IPS-18c (cell line): ENCODE data around the gene BATF.

Experiments
- H3K4me3 ChIP-seq: 2 replicates; pipeline ENCODE4 v1.7.0; 2013; ENCODE audit warnings: low read depth, mild to moderate bottlenecking, low read length, moderate library complexity; ENCODE audit not compliant: insufficient read depth
- H3K9me3 ChIP-seq: one replicate; pipeline ENCODE4 v1.6.1; 2013; ENCODE audit warnings: mild to moderate bottlenecking, low read length, moderate library complexity; ENCODE audit not compliant: control insufficient read depth, insufficient read depth

The BATF gene

DNA sequence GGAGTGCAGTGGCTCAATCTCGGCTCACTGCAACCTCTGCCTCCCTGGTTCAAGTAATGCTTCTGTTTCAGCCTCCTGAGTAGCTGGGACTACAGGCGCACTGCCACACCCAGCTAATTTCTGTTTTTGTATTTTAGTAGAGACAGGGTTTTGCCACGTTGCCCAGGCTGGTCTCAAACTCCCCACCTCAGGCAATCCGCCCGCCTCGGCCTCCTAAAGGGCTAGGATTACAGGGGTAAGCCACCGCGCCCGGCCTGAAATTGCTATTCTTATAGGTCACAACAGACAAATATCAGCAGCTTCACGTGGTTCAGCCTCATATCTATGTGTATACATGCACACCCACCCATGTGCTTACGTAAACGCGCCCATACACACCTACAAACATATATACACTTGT lies 23.6 kb downstream of the BATF start:
- no peaks in the 10 kb centered on the region for H3K9me3 ChIP-seq
- no peak overlapping the region for H3K4me3 ChIP-seq

DNA sequence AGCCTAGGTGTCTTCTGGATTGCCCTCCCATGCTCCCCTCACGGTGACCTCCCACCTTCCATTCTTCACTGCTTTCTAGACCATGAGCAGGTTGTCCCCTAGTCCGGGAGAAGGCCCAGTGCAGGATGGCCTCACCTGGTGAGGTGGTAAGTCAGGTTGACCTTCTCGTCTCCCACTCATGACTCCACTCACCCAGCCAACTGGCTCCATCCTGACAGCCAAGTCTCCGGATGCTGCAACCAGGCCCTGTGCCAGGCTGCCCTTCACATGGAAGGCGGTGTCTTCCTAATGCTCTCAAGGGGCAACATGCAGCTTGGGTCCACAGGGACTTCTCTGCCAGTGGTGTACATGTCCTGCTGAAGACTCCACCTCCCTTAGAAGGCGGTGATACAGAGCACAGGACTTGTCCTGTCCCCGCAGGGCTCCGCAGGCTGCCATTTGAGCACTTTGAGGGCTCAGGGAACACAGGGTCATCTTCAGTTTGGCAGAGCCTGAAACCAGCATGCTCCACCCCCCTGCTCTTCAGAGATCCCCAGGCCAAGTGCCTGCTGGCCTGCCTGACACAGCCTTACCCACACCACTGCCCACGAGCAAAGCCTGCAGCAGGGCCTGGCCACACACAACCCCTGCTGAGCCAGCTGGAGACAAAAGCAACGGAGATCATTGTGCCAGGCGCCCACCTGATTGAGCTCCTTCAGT lies 25.4 kb downstream of the BATF start:
- Histone ChIP-seq H3K9me3 (no peaks in the 10 kb centered on the region), H3K4me3 (no peak overlapping the region)

DNA sequence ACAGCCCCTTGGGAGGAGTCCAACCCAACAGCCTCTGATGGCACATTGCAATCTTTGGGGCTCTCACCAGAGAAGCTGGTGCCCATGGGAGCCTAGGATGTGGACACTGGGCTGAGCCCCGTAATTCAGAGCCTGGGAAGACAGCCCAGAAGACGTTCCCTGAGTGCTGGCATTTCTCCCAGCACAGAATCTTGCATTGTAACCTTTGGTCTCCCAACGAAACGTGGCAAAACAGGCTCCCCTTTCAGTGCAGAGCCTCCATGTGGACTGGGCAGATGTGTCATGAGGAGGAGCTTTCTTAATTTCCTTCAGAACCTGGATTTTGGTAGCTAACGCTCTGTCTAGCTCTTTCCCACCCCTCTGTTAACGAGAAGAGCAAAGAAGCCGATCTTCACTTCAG lies 26.3 kb downstream of the BATF start:
- Histone ChIP-seq H3K4me3 (no peak overlapping the region), H3K9me3 (no peaks in the 10 kb centered on the region)

DNA sequence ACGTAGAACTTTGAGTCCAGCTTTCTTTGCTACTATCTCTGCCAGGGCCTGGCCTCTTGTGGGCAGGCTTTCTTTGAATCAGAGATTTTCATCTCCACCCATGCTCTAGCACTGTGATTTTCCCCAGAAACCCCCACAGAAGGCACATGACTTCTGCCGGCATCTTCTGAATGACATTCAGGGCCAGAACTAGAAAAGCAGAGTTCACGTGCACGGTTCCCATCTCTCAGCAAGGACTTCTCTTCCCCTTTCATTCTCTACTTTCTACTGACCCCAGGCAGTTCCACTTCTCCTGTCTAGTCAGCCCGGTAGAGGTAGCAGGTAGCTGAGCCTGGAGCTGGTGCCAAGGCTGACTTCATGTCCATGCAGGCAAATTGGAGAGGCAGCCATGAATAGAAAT lies 26.9 kb downstream of the BATF start:
- Histone ChIP-seq H3K4me3 (no peak overlapping the region), H3K9me3 (no peaks in the 10 kb centered on the region)

DNA sequence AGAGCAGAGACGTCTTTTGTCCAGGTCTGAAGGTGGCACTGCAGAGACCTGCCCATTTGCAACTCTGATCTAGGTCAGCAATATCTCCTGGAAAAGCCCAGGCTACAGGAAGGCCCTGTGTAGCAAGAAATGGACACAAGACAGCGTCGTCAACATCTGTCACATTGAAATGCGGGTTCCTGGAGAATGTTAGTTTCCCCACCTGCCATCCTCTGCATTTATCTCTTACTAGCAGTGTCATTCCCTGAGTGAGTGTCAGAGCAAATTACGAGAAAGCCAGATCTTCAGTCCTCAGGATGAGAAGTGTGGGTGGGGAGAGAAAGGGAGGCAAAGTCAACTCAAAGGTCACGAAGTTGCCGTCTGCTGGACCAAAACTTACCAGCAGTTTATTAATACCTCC lies 28.8 kb downstream of the BATF start:
- Histone ChIP-seq H3K4me3 (no peak overlapping the region), H3K9me3 (no peaks in the 10 kb centered on the region)

DNA sequence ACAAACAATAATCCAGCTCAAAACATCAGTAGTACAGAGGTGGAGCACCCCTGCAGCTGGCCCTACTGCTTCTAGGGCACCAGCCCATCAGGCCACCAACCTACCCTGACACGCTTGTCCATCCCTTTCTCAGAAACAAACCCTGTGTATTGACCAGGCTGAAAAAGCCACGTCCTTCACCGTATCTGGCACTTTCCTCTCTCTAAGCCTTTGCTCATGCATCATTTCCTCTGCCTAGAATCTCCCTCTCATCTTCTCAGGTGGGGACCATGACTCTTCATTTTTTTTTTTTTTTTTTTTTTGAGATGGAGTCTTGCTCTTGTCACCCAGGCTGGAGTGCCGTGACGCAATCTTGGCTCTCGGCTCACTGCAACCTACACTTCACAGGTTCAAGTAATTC lies 30.9 kb downstream of the BATF start:
- H3K4me3 ChIP-seq: no peak overlapping the region

DNA sequence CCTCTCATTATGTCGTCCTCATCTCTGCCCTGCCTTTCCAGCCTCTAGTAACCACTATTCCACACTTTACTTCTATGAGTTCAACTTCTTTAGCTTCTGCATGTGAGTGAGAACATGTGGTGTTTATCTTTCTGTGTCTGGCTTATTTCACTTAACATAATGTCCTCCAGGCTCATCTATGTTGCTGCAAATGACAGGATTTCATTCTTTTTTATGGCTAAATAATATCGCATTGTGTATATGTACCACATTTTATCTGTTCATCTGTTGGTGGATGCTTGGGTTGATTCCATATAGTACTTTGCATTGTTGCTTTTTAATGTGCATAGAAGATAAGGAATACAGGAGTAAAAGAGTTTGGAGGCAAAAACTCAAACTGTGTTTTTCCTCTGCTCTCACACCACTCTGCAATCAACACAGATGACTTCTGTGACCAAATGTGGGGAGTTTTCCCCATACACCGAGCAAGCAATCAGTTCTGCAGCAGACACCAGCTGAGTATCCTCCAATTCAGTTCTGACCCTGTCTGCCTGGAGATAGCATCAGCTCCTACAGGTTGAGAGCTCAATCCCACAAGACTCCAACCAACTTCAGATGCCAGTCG lies 31.6 kb downstream of the BATF start:
- Histone ChIP-seq H3K4me3 (no peak overlapping the region), H3K9me3 (no peaks in the 10 kb centered on the region)

More for the DNA sequence above, 30.9 kb downstream of the BATF start:
- H3K9me3 ChIP-seq: no peaks in the 10 kb centered on the region

DNA sequence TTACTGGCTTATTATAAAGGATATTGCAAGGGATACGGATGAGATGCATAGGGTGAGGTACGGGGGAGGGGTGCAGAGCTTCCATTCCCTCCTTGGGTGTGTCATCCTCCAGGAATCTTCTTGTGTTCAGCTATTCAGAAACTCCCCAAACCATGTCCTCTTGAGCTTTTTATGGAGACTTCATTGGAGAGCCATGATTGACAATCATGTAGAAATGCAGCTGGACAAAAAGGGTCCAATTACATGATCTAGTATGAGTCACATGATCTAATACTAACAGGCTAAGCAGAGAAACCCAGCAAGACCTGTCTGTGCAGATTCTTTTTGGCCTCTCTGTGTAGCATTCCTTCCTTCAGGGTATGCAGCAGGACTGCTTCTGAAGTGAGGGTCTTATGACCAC lies 32.2 kb downstream of the BATF start:
- Histone ChIP-seq H3K4me3 (no peak overlapping the region), H3K9me3 (no peaks in the 10 kb centered on the region)

DNA sequence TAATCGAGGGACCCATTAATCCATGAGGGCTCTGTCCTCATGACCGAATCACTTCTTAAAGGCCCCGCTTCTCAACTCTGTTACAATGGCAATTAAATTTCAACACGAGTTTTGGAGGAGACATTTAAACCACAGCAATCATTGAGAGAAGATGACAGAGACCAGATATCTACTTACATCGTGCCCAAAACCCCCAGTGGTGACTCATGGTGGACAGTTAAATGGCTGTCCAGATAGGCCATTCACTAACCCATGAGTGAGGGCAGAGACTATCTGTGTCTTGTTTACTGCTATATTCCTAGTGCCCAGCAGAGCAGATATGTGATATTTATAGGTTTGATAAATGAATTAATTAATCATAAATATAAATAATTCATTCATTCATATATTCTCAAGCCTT lies 36.2 kb downstream of the BATF start:
- Histone ChIP-seq H3K9me3 (no peaks in the 10 kb centered on the region), H3K4me3 (no peak overlapping the region)

DNA sequence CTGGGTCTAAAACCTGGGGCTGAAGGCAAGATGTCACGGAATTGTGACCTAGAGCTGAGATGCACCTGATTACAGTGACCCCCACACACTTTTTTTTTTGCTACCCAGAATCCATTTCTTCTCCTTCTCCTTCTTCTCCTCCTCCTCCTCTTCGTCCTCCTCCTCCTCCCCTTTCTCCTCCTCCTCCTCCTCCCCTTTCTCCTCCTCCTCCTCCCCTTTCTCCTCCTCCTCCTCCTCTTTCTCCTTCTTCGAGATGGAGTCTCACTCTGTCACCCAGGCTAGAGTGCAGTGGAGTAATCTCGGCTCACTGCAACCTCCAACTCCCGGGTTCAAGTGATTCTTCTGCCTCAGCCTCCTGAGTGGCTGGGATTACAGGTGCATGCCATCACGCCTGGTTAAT lies 36.8 kb downstream of the BATF start:
- H3K9me3 ChIP-seq: no peaks in the 10 kb centered on the region
- no peak overlapping the region for H3K4me3 ChIP-seq

DNA sequence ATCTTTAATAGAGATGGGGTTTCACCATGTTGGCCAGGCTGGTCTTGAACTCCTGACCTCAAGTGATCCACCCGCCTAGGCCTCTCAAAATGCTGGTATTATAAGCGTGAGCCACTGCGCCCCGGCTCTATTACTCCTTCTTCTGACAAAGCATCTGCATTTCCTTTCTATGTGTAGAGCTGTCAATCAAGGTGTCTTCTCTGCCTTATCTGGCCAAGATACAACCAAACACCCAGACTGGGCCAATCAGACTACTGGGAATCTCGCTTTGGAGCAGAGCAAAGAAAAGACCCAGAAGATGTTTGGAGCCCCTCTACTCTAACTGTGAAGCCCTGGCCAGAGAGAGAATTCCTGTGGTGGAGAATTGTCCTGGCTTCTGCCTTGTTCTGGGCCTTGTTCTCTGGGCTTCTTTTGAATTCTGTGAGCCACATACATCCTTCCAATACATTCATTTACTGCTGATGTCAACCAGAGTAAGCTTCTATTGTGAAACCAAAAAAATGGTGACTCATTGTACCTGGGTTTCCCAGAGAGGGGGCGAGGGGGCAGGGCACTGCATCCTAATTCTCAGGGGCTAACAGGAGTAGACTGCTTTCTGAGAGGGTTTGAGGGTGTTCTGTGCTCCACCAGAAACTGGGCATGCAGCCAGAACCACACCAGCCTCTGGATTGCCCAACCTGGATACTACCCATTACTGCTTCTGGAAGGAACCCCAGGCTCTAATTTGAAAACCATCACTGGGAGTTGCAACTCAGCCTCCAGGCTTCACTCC lies 37.4 kb downstream of the BATF start:
- no peak overlapping the region for H3K4me3 ChIP-seq

DNA sequence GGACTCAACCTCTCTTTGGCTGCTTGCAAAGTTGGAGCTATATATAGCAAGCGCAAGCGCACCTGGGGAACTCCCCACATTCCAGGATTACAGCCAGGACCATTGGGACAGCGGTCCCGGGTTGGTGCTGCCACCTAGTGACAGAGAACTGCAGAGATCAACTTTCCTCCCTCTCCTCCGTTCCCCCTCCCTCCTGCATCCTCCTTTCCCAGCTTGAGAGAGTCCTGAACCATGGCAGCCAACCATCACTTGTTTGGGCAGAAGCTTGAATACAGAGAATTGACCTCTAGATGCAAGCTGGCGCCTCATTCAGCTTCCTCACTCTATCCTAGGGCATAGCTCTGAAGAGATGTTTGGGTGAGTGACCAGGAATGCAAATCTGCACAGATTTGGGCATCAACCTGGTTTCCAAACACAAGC lies 38.8 kb downstream of the BATF start:
- Histone ChIP-seq H3K4me3 (no peak overlapping the region), H3K9me3 (no peaks in the 10 kb centered on the region)

More for the DNA sequence above, 37.4 kb downstream of the BATF start:
- H3K9me3 ChIP-seq: no peaks in the 10 kb centered on the region

DNA sequence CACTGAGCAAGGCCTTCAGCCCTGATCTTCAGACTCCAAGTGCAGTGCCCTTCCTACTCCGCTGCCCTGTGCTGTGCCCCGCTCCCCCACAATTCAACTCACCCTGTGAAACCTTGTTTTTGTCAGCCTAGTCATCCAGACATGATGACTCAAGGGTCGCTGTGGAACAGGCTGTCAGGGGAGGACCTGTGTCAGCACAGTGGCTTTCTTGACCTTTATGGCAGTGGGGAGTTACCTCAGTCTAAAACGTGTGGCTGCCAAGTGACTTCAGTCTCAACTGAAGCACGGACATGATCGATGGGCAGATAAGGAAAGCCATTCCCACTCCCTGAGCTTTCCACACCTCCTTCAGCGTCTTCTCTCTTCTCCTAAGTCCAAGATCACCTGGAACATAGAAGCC lies 39.8 kb downstream of the BATF start:
- H3K4me3 ChIP-seq: no peak overlapping the region
- H3K9me3 ChIP-seq: no peaks in the 10 kb centered on the region

DNA sequence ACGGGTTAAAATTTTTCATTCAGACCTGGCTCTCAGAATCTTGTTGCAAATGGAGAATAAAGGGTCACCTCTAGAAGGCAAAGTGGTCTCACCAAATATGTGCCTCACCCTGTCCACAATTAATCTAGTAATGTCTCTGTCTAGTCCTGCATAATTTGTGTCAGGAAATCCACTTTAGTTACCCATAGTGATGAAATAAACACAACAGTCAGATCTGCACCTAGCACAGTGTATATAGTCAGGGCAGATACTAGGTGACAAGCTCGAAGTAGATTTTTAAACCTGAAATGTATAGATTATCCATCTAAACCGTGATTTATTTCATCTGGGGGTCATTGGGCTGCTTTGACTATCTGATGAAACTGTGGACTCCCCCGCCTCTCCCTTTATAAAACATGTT lies 40.2 kb downstream of the BATF start:
- no peak overlapping the region for H3K4me3 ChIP-seq
- no peaks in the 10 kb centered on the region for H3K9me3 ChIP-seq

DNA sequence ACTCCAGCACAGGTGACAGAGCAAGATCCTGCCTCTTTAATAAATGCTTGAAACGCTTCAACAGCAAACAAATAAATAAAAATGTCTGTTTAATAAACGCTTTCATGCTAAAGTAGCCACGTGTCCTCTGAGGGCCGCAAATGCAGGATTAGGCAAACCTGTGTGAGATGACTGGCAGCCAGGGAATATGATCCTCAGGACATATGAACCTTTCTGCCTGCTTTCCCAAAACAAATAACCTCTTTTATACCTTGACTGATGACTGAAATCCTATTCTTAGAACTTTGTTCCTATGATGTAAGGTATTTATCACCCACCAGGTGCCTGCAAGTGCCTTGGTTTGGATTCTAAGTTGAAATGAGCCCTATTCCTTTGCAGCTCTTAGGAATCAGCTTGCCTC lies 41.7 kb downstream of the BATF start:
- H3K4me3 ChIP-seq: no peak overlapping the region
- no peaks in the 10 kb centered on the region for H3K9me3 ChIP-seq

DNA sequence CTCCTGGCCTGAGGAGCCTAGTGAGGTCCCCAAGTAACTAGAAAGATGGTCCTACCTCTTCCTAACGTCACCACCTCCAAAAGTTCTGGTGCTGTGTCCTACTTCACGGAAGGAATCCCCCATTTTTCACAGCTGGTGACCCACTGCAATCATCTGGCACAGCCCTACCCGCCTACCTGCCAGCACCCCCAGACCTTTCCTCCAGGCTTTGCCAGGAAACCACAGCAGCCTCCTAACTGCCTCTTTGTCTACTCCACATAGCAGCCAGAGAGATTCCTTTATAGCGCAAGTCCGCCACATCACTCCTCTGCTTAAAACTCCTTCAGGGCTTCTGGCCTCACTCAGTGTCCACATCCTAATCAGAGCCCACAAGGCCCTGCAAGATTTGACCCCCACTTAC lies 42.8 kb downstream of the BATF start:
- H3K4me3 ChIP-seq: no peak overlapping the region
- no peaks in the 10 kb centered on the region for H3K9me3 ChIP-seq

DNA sequence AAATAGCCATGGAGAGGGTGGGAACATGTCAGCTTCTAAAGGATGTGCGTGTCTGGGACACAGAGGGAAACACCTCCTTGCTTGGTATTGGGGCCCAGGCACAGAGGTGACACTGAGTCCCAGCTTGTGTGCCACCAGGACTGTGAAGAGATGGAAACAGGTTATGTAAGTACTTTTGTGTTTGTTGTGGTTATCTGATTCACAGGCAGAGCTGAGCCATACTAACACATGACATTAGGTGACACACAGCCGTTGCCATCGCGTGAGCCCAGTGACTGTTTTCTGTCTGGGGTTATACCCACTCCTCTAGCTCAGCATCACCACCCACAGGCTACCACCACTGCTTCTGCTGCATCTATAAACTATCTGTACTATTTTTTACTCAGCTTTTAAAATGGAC lies 44.1 kb downstream of the BATF start:
- no peaks in the 10 kb centered on the region for H3K9me3 ChIP-seq
- H3K4me3 ChIP-seq: no peak overlapping the region

DNA sequence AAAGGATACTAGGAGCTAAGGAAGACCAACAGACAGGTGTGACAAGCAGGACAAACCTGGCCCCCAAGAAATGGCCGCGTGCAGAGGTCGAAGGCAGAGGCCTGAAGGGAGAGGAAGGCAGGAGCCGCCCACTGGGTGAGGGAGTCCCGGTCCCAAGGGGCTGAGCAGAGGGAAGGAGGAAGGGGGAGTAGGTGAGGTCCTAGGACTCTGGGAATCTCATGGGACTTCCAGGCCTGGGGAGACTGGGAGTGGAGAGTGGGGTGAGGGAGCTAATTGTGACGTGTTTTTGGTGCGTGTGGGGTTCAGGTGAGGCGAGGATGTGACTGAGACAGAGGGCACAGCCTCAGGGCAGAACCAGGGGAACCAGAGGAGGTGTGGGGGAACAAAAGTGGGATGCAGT lies 44.5 kb downstream of the BATF start:
- H3K4me3 ChIP-seq: no peak overlapping the region
- H3K9me3 ChIP-seq: no peaks in the 10 kb centered on the region
